Ovary (tissue), 9 donors: ENCODE results near the gene INPP5A. TPM values are rescaled to one million over a fixed set of nuclear protein-coding genes. Genes with fewer than 3 reads are reported as not detected.

Experiments
- DNase-seq, 5 donors: peaks; one replicate each; pipeline ENCODE4 v3.0.0-alpha.2; 2019 to 2020
- H3K27ac ChIP-seq, 2 donors: fragments of 200-600 bp; one replicate each; pipeline versions ENCODE4 v1.5.1 to v1.8.0; 2019 to 2022
- H3K27me3 ChIP-seq: fragments of 200-600 bp; one replicate; pipeline ENCODE4 v1.8.0; 2022
- H3K36me3 ChIP-seq: fragments of 200-600 bp; sonication (generic); one replicate; pipeline ENCODE4 v1.5.1; 2019
- H3K4me1 ChIP-seq: one replicate; pipeline ENCODE4 v1.8.1; 2013; ENCODE audit warnings: mild to moderate bottlenecking, moderate library complexity; ENCODE audit not compliant: insufficient read depth
- H3K4me3 ChIP-seq: fragments of 200-600 bp; sonication (generic); one replicate; pipeline ENCODE4 v1.5.1; 2017
- H3K9me3 ChIP-seq, 2 donors: fragments of 200-600 bp in 1 of 2; sonication (generic) in 1 of 2; one replicate each; pipeline versions ENCODE4 v1.5.1 to v1.8.1; 2013 to 2019; ENCODE audit warnings: mild to moderate bottlenecking in 1 of 2, moderate library complexity in 1 of 2
- CTCF ChIP-seq, 3 donors: fragments of 450-650 bp in 2 of 3; fragments of 200-600 bp in 1 of 3; IDR thresholded peaks; one replicate each; pipeline versions ENCODE4 v1.5.1 to v1.8.0; 2016 to 2022; ENCODE audit warnings: antibody characterized with exemption in 3 of 3, mild to moderate bottlenecking in 1 of 3
- EP300 ChIP-seq: sonication (generic); formaldehyde crosslinking; IDR thresholded peaks from one replicate; pipeline ENCODE4 v1.6.1; 2017; ENCODE audit warnings: antibody characterized with exemption
- POLR2A ChIP-seq: fragments of 450-650 bp; IDR thresholded peaks from one replicate; pipeline ENCODE4 v1.6.1; 2017; ENCODE audit warnings: antibody characterized with exemption, mild to moderate bottlenecking, moderate library complexity
- WGBS, 3 donors: extraction: QIAGEN DNeasy Blood & Tissue Kit in 1 of 3; methylation state at CpG; one replicate each; pipeline versions ENCODE4 v1.1.5 to v1.1.7; 2013 to 2017; 5-methylcytosine and 5-hydroxymethylcytosine counted together
- intact Hi-C, 4 donors: fragments of 100-400 bp; cut with DNase I; formaldehyde crosslinking; loops; one replicate each; pipeline versions ENCODE4 v1.11.0 to v1.15.1; 2022 to 2023
- polyA plus RNA-seq, 2 donors: library from polyadenylated mRNA; stranded (reverse); fragments of 200-250 nt in 1 of 2; fragments of 350-450 nt in 1 of 2; fragmentation: Illumina TruSeq in 1 of 2; extraction: RNeasy Lipid Tissue Mini Kit (QIAGEN cat#74804) in 1 of 2; gene quantifications; one replicate each; pipeline ENCODE4 v1.2.3, GENCODE V29; 2013 to 2014
- total RNA-seq, 7 donors: library from RNA; depleted of rRNA in 2 of 7; stranded (reverse); fragments of >200 nt in 2 of 7; fragmentation: NEBNext Ultra II Directional in 3 of 7; extraction: Animal tissue kit (Norgen Biotek cat#: 25700) in 3 of 7; gene quantifications; one replicate each; pipeline versions ENCODE4 v1.1.0 to v1.2.4, GENCODE V29; 2016 to 2023
- donor health status: DM: no; HTN: no; CAD: no; lungs with moderate emphysema.
- donor health status: DM: no; HTN: no; CAD: no.
- donor health status: Bipolar disorder and iron deficiency.
- donor health status: DM: yes; HTN: yes; CAD: no.
- donor health status: DM: no; HTN: no; CAD: no.
- donor health status: DM: yes; HTN: yes; CAD: no.

Gene INPP5A
- total and polyA plus RNA-seq, 9 donors, result 19.8 to 41.2 (median 35.3) TPM

- Histone ChIP-seq H3K4me1 (peaks cover 22% of the 10 kb centered on the region), H3K4me3 (peak overlapping the region; percentile 79), H3K36me3 (no peaks in the 10 kb centered on the region), H3K9me3 (no peaks in the 10 kb centered on the region), H3K27me3 (no peaks in the 10 kb centered on the region), H3K27ac (peak overlapping the region; percentile 49 to 64)
- intact Hi-C loops, result loop anchor here (2.0 to 10.0 kb wide), 4 partner anchors 77 to 146 kb away; partner anchors contain the start of gene PWWP2B (in 1 of the 4)
- no peak for TF ChIP-seq CTCF (IDR thresholded peaks at IDR 0.05)
- TF ChIP-seq POLR2A, result no peak
- peak in 3 of 5 donors; percentile 30 to 45 (median 45) for DNase-seq
- 53 to 77% (median 58%) methylated on average over 2 of the region's 2 CpGs for WGBS, 3 donors
These were observed 1.3 kb downstream of the INPP5A start for GRCh38 chr10:132538790-132539421.

- TF ChIP-seq POLR2A (no peak), EP300 (no peak), CTCF (IDR thresholded peaks at IDR 0.05) (no peak)
- intact Hi-C loops, result loop anchor here (2.0 to 10.0 kb wide), 4 partner anchors 77 to 147 kb away; partner anchors contain the start of gene PWWP2B (in 1 of the 4)
- Histone ChIP-seq H3K4me3 (peak overlapping the region; percentile 79), H3K4me1 (peaks cover 22% of the 10 kb centered on the region), H3K27ac (peak overlapping the region; percentile 24 to 49), H3K9me3 (no peaks in the 10 kb centered on the region), H3K27me3 (no peaks in the 10 kb centered on the region), H3K36me3 (no peaks in the 10 kb centered on the region)
- 49 to 57% (median 57%) methylated on average over 11 of the region's 11 CpGs for WGBS, 3 donors
- peak in 3 of 5 donors; percentile 29 to 42 (median 31) for DNase-seq
These were observed 1.8 kb downstream of the INPP5A start for GRCh38 chr10:132539431-132539839.

GRCh38 chr10:132539894-132540293 is 2.3 kb downstream of the INPP5A start:
- no peaks in the 10 kb centered on the region for H3K36me3 ChIP-seq
- H3K27ac ChIP-seq, result peak overlapping the region in 1 of 2 donors; percentile 49
- WGBS, 3 donors, result 16 to 28% (median 21%) methylated on average over 5 of the region's 5 CpGs
- peak overlapping the region; percentile 79 for H3K4me3 ChIP-seq
- peak in 1 of 5 donors; percentile 14 for DNase-seq
- TF ChIP-seq EP300 (no peak), CTCF (IDR thresholded peaks at IDR 0.05) (no peak), POLR2A (no peak)
- intact Hi-C loops, result loop anchor here (2.0 to 10.0 kb wide), 8 partner anchors 75 to 315 kb away; partner anchors contain the start of genes NKX6-2 (in 1 of the 4) and PWWP2B (in 1 of the 4)
- H3K27me3 ChIP-seq, result no peaks in the 10 kb centered on the region
- no peaks in the 10 kb centered on the region for H3K9me3 ChIP-seq
- peaks cover 19% of the 10 kb centered on the region for H3K4me1 ChIP-seq

- Histone ChIP-seq H3K9me3 (no peaks in the 10 kb centered on the region), H3K4me3 (no peak overlapping the region), H3K27ac (no peak overlapping the region), H3K27me3 (no peaks in the 10 kb centered on the region), H3K4me1 (peaks cover 22% of the 10 kb centered on the region), H3K36me3 (no peaks in the 10 kb centered on the region)
- peak in 3 of 5 donors; percentile 39 to 63 (median 51) for DNase-seq
- intact Hi-C loops, result loop anchor here (5.0 to 10.0 kb wide), 5 partner anchors 74 to 316 kb away; partner anchors contain the start of gene NKX6-2 (in 1 of the 4)
- 9 to 12% (median 10%) methylated on average over 12 of the region's 12 CpGs for WGBS, 3 donors
- TF ChIP-seq EP300 (no peak), CTCF (IDR thresholded peaks at IDR 0.05) (no peak), POLR2A (no peak)
These were observed 2.9 kb downstream of the INPP5A start for GRCh38 chr10:132540456-132540855.
